Common myeloid progenitor, CD34-positive (primary cell): ENCODE data around the gene KCNK1.

Experiments used
- CTCF ChIA-PET: fragments of 350-600 bp; sonication (Branson Sonifier 250); formaldehyde crosslinking; loops from one replicate; lab custom pipeline; 2021; ENCODE audit warnings: antibody characterized with exemption; lab: Charles Lee
- POLR2A ChIA-PET: fragments of 350-600 bp; sonication (Branson Sonifier 250); formaldehyde crosslinking; loops from one replicate; lab custom pipeline; 2021; ENCODE audit warnings: antibody characterized with exemption; lab: Charles Lee
- DNase-seq, 3 donors: peaks; one replicate each; pipeline versions ENCODE4 v3.0.0 to v3.0.0-alpha.2; 2013
- H3K27ac ChIP-seq, 2 experiments: 1 replicate in 1 of 2; 2 replicates in 1 of 2; pipeline ENCODE4 v1.7.0; 2013; ENCODE audit warnings: inconsistent platforms in 2 of 2, low read length in 2 of 2, mild to moderate bottlenecking in 2 of 2, low read depth in 1 of 2, moderate library complexity in 1 of 2; ENCODE audit not compliant: severe bottlenecking in 2 of 2, insufficient read depth in 1 of 2, poor library complexity in 1 of 2
- H3K27me3 ChIP-seq, 5 experiments: replicated peaks in 2 of 5; 1 replicate in 3 of 5; 2 replicates in 2 of 5; pipeline versions ENCODE4 v1.6.1 to v1.7.0; 2013; ENCODE audit warnings: low read length in 4 of 5, mild to moderate bottlenecking in 2 of 5, moderate library complexity in 2 of 5, inconsistent platforms in 1 of 5; ENCODE audit not compliant: insufficient read depth in 5 of 5, control insufficient read depth in 4 of 5
- H3K36me3 ChIP-seq, 4 experiments: 1 replicate in 2 of 4; 2 replicates in 2 of 4; pipeline versions ENCODE4 v1.6.1 to v1.7.0; 2013; ENCODE audit warnings: low read length in 3 of 4, control low read depth in 1 of 4, mild to moderate bottlenecking in 1 of 4; ENCODE audit not compliant: control insufficient read depth in 4 of 4, insufficient read depth in 4 of 4
- H3K4me1 ChIP-seq, 4 experiments: 1 replicate in 3 of 4; 2 replicates in 1 of 4; pipeline versions ENCODE4 v1.6.1 to v1.7.1; 2013; ENCODE audit warnings: low read length in 3 of 4, mild to moderate bottlenecking in 3 of 4, control low read depth in 1 of 4, inconsistent platforms in 1 of 4, moderate library complexity in 1 of 4; ENCODE audit not compliant: control insufficient read depth in 4 of 4, insufficient read depth in 4 of 4; ENCODE audit errors: control extremely low read depth in 1 of 4
- H3K4me3 ChIP-seq, 7 experiments: 1 replicate in 4 of 7; 2 replicates in 3 of 7; pipeline versions ENCODE4 v1.5.1 to v1.7.0; 2013; ENCODE audit warnings: mild to moderate bottlenecking in 7 of 7, low read length in 6 of 7, moderate library complexity in 6 of 7, inconsistent platforms in 2 of 7, low read depth in 2 of 7, control low read depth in 1 of 7; ENCODE audit not compliant: insufficient read depth in 4 of 7, control insufficient read depth in 1 of 7; ENCODE audit errors: extremely low read depth in 1 of 7
- H3K9me3 ChIP-seq, 5 experiments: 1 replicate in 4 of 5; 2 replicates in 1 of 5; pipeline versions ENCODE4 v1.6.1 to v1.7.1; 2013; ENCODE audit warnings: low read length in 4 of 5, mild to moderate bottlenecking in 2 of 5, inconsistent platforms in 1 of 5, low read depth in 1 of 5, moderate library complexity in 1 of 5; ENCODE audit not compliant: control insufficient read depth in 4 of 5, insufficient read depth in 2 of 5; ENCODE audit errors: control extremely low read depth in 1 of 5
- WGBS: methylation state at CpG from one replicate; pipeline ENCODE4 v1.1.5; 2013; ENCODE audit not compliant: insufficient coverage; 5-methylcytosine and 5-hydroxymethylcytosine counted together

Gene KCNK1

GRCh38 chr1:233656687-233657086, 42.8 kb downstream of the KCNK1 start:
- no peak for DNase-seq
- H3K4me3 ChIP-seq: no peak overlapping the region
- peaks cover 0 to 4% (median under 1%) of the 10 kb centered on the region in 5 experiments for H3K27me3 ChIP-seq
- no peaks in the 10 kb centered on the region for H3K36me3 ChIP-seq
- H3K4me1 ChIP-seq: no peaks in the 10 kb centered on the region
- ChIA-PET POLR2A (no interaction called here), CTCF (no interaction called here)
- H3K27ac ChIP-seq: no peak overlapping the region
- H3K9me3 ChIP-seq: no peaks in the 10 kb centered on the region
- WGBS: 100% methylated on average over 1 of the region's 3 CpGs

DNA sequence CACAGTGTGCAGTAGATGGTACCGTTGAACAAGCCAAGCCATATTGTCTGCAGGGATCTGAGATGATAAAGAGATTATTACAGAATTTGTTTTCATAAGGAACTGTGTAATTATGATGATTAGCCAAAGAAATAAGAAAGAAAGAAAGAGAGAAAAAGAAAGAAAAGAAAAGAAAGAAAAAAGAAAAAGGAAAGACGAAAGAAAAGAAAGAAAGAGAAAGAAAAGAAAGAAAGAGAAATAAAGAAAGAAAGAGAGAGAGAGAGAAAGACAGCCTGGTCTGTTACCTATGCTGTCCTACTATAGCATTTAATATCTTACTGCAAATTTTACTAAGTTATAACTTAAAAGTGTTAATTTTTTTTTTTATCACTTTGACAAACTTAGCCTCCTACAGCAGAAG, 43.6 kb downstream of the KCNK1 start:
- DNase-seq: no peak
- no peaks in the 10 kb centered on the region for H3K36me3 ChIP-seq
- 100% methylated on average over 1 of the region's 2 CpGs for WGBS
- POLR2A ChIA-PET: no interaction called here
- H3K4me3 ChIP-seq: no peak overlapping the region
- no peak overlapping the region for H3K27ac ChIP-seq
- CTCF ChIA-PET: no interaction called here
- no peaks in the 10 kb centered on the region for H3K9me3 ChIP-seq
- no peaks in the 10 kb centered on the region for H3K27me3 ChIP-seq
- H3K4me1 ChIP-seq: no peaks in the 10 kb centered on the region

DNA sequence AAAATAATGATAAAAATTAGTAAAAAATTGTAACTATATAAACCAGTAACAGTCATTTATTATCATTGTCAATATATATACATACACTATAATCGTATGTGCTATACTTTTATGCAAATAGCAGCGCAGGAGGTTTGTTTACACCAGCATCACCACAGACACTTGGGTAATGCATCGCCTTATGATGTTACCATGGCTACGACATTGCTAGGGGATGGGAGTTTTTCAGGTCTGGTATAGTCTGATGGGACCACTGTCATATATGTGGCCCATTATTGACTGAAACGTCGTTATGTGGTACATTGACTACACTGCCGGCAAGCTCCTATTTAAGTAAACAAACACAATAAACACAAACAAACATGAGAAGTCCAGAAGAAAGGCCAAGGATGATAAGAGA, 45.6 kb downstream of the KCNK1 start:
- DNase-seq: no peak
- H3K27me3 ChIP-seq: no peaks in the 10 kb centered on the region
- H3K27ac ChIP-seq: no peak overlapping the region
- H3K9me3 ChIP-seq: no peaks in the 10 kb centered on the region
- no peaks in the 10 kb centered on the region for H3K36me3 ChIP-seq
- H3K4me1 ChIP-seq: no peaks in the 10 kb centered on the region
- ChIA-PET POLR2A (no interaction called here), CTCF (no interaction called here)
- no peak overlapping the region for H3K4me3 ChIP-seq
- WGBS: 97% methylated on average over 5 of the region's 7 CpGs

GRCh38 chr1:233661376-233662159, 47.7 kb downstream of the KCNK1 start:
- H3K9me3 ChIP-seq: no peaks in the 10 kb centered on the region
- ChIA-PET CTCF (interaction anchor here (0.9 kb wide), 1 partner anchor 12 kb away, joined by 3 read pairs; no protein-coding TSS in a partner anchor), POLR2A (no interaction called here)
- no peaks in the 10 kb centered on the region for H3K36me3 ChIP-seq
- 97% methylated on average over 7 of the region's 11 CpGs for WGBS
- H3K4me3 ChIP-seq: no peak overlapping the region
- DNase-seq: no peak
- H3K4me1 ChIP-seq: no peaks in the 10 kb centered on the region
- H3K27me3 ChIP-seq: no peaks in the 10 kb centered on the region
- H3K27ac ChIP-seq: no peak overlapping the region

DNA sequence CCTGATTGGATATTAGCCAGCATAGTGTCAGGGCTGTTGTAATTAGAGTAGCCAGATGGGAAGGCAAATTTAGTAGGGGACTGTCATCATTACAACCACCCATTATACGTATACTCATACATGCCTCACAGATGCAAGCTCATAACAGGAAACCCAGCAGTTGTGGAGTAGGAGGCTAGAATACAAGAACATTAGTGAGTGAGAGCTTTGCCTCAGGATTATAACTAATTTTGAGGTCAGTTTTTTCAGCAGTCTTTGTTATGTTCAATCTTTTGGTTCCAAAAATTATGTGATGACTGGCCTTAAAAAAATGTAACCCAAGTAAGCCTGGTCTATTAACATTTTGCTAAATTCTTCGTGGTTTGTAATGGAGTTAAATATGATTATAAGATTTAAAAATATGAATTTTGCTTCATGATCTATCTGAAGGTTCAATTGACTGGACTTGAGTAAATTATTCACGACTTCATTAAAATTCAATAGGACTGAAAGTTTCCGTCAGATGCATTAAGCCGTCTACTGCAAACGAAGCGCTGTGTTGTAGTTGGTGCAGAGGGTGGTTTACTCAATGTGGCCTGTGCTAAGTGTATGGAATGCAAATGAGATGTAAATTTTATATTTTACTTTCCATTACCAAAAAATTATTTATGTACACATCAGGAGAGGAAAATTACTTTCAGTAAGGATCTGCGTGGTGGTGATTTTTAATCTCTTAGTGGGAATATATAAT, 48.8 kb downstream of the KCNK1 start:
- CTCF ChIA-PET: no interaction called here
- no CpG with 5 or more reads among the region's 8 CpGs for WGBS
- no peaks in the 10 kb centered on the region for H3K27me3 ChIP-seq
- DNase-seq: no peak
- no peak overlapping the region for H3K27ac ChIP-seq
- no peaks in the 10 kb centered on the region for H3K9me3 ChIP-seq
- H3K4me3 ChIP-seq: no peak overlapping the region
- POLR2A ChIA-PET: no interaction called here
- H3K4me1 ChIP-seq: no peaks in the 10 kb centered on the region
- no peaks in the 10 kb centered on the region for H3K36me3 ChIP-seq

DNA sequence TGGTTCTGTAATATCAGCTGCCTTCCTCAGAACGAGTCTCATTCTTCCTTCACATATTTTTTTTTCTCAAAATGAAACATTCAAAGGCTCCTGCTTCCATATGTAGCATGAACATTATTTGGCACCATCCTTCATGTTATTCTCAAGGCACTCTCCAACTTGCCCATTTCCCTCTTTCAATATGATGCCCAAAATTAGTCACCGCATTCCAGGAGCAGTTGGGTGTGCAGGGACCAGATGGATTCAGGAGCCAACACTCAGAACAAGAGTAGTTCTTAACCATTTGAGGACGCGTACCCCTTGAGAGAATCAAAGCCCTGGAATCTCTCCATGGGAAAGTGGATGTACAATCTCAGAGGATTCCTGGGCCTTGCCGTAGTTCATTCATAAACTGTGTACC, 50.3 kb downstream of the KCNK1 start:
- 96% methylated on average over 5 of the region's 5 CpGs for WGBS
- no peaks in the 10 kb centered on the region for H3K36me3 ChIP-seq
- CTCF ChIA-PET: no interaction called here
- POLR2A ChIA-PET: interaction anchor here (0.7 kb wide), 1 partner anchor 297 kb away, joined by 3 read pairs; no protein-coding TSS in a partner anchor
- no peaks in the 10 kb centered on the region for H3K27me3 ChIP-seq
- H3K27ac ChIP-seq: no peak overlapping the region
- DNase-seq: no peak
- no peaks in the 10 kb centered on the region for H3K4me1 ChIP-seq
- no peak overlapping the region for H3K4me3 ChIP-seq
- H3K9me3 ChIP-seq: no peaks in the 10 kb centered on the region
